NCI-H2107 treated with DMSO at 0.1 percent for 48 hours (cell line): ENCODE results near the gene LSP1.
"Not testable (repeated sequence)": the region's sequence is repeated elsewhere in the genome, so short reads cannot be mapped to it uniquely, and the experiment has no call there.

Experiments
- DNase-seq: peaks from one replicate; lab custom pipeline; 2025; ENCODE audit not compliant: unreplicated experiment; lab: John Stamatoyannopoulos, UW

The LSP1 gene

DNA sequence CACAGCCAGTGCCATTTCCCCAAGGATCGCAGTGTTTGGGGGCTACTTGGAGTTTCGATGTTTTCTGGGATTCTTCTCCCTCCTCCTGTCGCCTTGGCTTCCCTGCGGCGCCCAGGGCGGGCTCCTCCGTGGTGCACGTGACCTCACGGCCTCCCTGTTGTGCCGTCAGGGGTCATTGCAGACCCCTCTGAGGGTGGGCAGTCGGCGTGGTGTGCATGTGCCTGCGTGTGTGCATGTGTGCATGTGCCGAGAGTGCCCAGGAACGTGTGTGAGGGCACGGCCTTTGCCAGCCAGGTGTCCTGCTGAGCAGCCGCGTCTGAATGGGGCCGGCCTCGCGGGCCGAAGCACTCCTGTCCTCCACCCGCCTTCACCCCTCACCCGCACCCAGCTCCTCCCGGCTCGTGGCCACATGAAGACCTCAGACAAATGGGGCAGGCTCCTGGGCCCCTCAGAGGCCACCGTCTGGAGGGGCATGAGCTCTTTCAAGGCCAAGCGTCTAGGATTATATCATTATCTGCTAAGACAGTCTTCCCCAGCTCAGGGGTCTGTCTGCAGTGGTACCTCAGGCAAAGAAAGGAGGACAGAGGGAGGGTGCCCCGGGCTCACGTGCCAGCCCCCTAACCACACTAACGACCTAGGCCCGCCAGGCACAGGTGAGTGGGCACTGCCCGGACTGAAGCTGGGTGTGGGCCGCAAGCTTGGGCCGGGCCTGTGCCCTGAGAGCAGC lies 84.9 kb downstream of the LSP1 start:
- no peak for DNase-seq

DNA sequence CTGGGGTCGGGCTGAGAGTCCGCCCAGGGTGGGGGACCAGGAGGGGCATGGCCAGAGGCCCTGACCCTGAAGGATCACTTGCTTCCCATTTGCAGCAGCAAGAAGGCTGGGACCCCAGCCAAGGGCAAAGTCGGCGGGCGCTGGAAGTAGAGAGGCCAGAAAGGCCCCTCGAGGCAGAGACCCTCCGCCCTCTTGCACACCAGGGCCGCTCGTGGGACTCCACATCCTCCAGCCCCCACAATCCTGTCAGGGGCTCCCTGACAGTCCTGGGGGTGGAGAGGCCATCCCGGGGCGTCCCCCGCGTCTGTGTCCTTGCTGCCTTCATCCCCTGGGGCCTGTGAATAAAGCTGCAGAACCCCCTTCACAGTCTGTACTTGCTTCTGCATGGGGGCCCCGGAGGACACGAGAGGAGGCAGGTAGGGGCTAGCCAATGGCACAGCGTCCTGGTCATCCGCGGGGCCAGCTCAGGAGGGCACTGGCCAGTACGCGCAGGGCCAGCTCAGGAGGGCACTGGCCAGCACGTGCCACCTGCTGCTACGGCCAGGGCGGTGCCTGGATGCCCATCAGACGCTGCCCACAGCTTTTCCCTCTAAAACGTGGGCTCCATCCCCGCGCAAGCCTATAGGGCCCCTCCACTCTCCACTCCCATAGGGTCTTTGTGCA lies 85.6 kb downstream of the LSP1 start:
- no peak for DNase-seq

DNA sequence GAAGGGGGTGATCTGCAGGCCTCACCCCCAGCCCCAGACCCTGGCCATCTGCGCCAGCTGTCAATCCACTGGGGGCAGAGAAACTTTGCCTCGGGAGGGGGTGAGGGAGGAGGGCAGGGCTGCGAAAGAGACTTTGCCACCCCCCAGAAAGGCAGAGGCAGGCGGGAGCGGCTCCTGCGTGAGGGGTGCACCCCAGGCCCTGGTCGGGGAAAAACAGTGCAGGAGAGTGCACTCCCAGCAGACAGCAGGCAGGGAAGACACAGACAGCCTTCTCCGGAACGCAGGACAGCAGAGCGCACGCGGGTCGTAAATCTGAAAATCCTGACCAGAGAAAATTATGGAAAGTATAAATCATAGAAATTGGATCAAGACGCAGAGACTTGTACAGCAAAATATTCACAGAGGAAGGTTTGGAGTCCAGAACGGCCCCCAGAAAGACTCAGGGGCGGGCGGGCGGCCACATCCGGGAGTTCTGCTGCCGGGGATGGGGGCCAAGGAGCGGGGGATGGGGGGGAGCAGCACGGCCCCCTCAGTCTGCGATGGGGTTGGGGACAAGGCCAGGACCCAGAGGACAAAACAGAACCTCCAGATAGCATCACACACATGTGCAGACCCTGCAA lies 86.2 kb downstream of the LSP1 start:
- no peak for DNase-seq

DNA sequence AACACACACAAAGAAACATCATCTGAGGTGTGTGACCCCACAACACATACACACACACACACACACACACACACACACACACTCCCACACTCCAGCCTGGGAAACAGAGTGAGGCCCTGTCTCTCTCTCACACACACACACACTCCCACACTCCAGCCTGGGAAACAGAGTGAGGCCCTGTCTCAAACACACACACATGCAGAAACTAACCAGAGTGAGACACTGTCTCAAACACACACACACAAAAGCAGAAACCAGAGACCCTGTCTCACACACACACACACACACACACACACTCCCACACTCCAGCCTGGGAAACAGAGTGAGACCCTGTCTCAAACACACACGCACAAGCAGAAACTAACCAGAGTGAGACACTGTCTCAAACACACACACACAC lies 86.9 kb downstream of the LSP1 start:
- not testable (repeated sequence) for DNase-seq
